Breast epithelium (tissue), 4 donors: ENCODE results near the gene SSH2. TPM values are rescaled to one million over a fixed set of nuclear protein-coding genes. Genes with fewer than 3 reads are reported as not detected.
"Not testable (repeated sequence)": the region's sequence is repeated elsewhere in the genome, so short reads cannot be mapped to it uniquely, and the experiment has no call there.

Source experiments
- DNase-seq, 2 donors: peaks; one replicate each; pipeline ENCODE4 v3.0.0-alpha.2; 2019; ENCODE audit warnings: low spot score in 2 of 2
- H3K27ac ChIP-seq, 2 donors: fragments of 200-600 bp; sonication (generic) in 1 of 2; one replicate each; pipeline ENCODE4 v1.5.1; 2016 to 2019; ENCODE audit warnings: mild to moderate bottlenecking in 1 of 2
- H3K27me3 ChIP-seq, 2 donors: fragments of 200-600 bp; sonication (generic) in 1 of 2; one replicate each; pipeline versions ENCODE4 v1.5.1 to v1.6.0; 2017 to 2019; ENCODE audit warnings: control low read depth in 1 of 2, mild to moderate bottlenecking in 1 of 2
- H3K36me3 ChIP-seq: fragments of 200-600 bp; one replicate; pipeline ENCODE4 v1.5.1; 2019
- H3K4me1 ChIP-seq, 2 donors: fragments of 200-600 bp; sonication (generic); one replicate each; pipeline ENCODE4 v1.5.1; 2016 to 2019; ENCODE audit warnings: control low read depth in 1 of 2
- H3K4me3 ChIP-seq, 3 donors: fragments of 200-600 bp; sonication (generic); 1 replicate in 2 of 3; 2 replicates in 1 of 3; pipeline ENCODE4 v1.5.1; 2016 to 2019; ENCODE audit warnings: mild to moderate bottlenecking in 3 of 3, moderate library complexity in 2 of 3
- H3K9me3 ChIP-seq, 2 donors: fragments of 200-600 bp; sonication (generic) in 1 of 2; one replicate each; pipeline ENCODE4 v1.5.1; 2016 to 2019; ENCODE audit warnings: control low read depth in 1 of 2
- POLR2A ChIP-seq: fragments of 450-650 bp; IDR thresholded peaks from one replicate; pipeline ENCODE4 v1.6.1; 2016; ENCODE audit warnings: antibody characterized with exemption, mild to moderate bottlenecking, moderate library complexity
- POLR2AphosphoS5 ChIP-seq, 3 donors: sonication (generic); formaldehyde crosslinking; IDR thresholded peaks; one replicate each; pipeline ENCODE4 v1.6.1; 2017; ENCODE audit warnings: antibody characterized with exemption in 3 of 3
- intact Hi-C: fragments of 100-400 bp; cut with DNase I; formaldehyde crosslinking; loops from one replicate; pipeline ENCODE4 v1.15.1; 2023; ENCODE audit warnings: low total_unique reads
- total RNA-seq, 3 donors: library from RNA; depleted of rRNA; stranded (reverse); fragments of >200 nt; gene quantifications; one replicate each; pipeline ENCODE4 v1.1.0, GENCODE V29; 2016
- TF ChIP-seq, protein P1 (sequence below), 3 donors: fragments of 450-650 bp; IDR thresholded peaks; one replicate each; pipeline ENCODE4 v1.5.1; 2016 to 2017; ENCODE audit warnings: antibody characterized with exemption in 3 of 3, mild to moderate bottlenecking in 3 of 3, moderate library complexity in 3 of 3

Gene SSH2
- total RNA-seq, 3 donors from 2014 or later = 23.0 to 64.2 (median 25.9) TPM

- no peaks in the 10 kb centered on the region for H3K9me3 ChIP-seq
- TF ChIP-seq, protein P1, sequence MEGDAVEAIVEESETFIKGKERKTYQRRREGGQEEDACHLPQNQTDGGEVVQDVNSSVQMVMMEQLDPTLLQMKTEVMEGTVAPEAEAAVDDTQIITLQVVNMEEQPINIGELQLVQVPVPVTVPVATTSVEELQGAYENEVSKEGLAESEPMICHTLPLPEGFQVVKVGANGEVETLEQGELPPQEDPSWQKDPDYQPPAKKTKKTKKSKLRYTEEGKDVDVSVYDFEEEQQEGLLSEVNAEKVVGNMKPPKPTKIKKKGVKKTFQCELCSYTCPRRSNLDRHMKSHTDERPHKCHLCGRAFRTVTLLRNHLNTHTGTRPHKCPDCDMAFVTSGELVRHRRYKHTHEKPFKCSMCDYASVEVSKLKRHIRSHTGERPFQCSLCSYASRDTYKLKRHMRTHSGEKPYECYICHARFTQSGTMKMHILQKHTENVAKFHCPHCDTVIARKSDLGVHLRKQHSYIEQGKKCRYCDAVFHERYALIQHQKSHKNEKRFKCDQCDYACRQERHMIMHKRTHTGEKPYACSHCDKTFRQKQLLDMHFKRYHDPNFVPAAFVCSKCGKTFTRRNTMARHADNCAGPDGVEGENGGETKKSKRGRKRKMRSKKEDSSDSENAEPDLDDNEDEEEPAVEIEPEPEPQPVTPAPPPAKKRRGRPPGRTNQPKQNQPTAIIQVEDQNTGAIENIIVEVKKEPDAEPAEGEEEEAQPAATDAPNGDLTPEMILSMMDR (IDR thresholded peaks at IDR 0.05) = no peak
- TF ChIP-seq POLR2A = no peak
- TF ChIP-seq POLR2AphosphoS5 (IDR thresholded peaks at IDR 0.05) = no peak
- no peaks in the 10 kb centered on the region for H3K27me3 ChIP-seq
These were observed 24.2 kb downstream of the SSH2 start for GRCh38 chr17:29905879-29906167.

GRCh38 chr17:29905086-29905878 lies 24.7 kb downstream of the SSH2 start:
- H3K4me3 ChIP-seq = no peak overlapping the region
- no peaks in the 10 kb centered on the region for H3K27me3 ChIP-seq
- no peaks in the 10 kb centered on the region for H3K4me1 ChIP-seq
- no peaks in the 10 kb centered on the region for H3K9me3 ChIP-seq
- no peaks in the 10 kb centered on the region for H3K36me3 ChIP-seq
- no peak overlapping the region for H3K27ac ChIP-seq
- intact Hi-C loops = loop anchor here (2.0 kb wide), 1 partner anchor 16 kb away; no protein-coding TSS in a partner anchor
- TF ChIP-seq POLR2A (no peak), POLR2AphosphoS5 (IDR thresholded peaks at IDR 0.05) (no peak)
- TF ChIP-seq, protein P1 (IDR thresholded peaks at IDR 0.05) = no peak
- DNase-seq = no peak

More at GRCh38 chr17:29905879-29906167, 24.2 kb downstream of the SSH2 start:
- no peak overlapping the region for H3K4me3 ChIP-seq
- no peaks in the 10 kb centered on the region for H3K4me1 ChIP-seq
- no peak for DNase-seq
- intact Hi-C loops = loop anchor here (2.0 kb wide), 1 partner anchor 15 kb away; no protein-coding TSS in a partner anchor
- no peak overlapping the region for H3K27ac ChIP-seq
- no peaks in the 10 kb centered on the region for H3K36me3 ChIP-seq

- TF ChIP-seq, protein P1 (IDR thresholded peaks at IDR 0.05) = no peak
- TF ChIP-seq POLR2AphosphoS5 (IDR thresholded peaks at IDR 0.05) = no peak
- TF ChIP-seq POLR2A = no peak
- no peaks in the 10 kb centered on the region for H3K4me1 ChIP-seq
These were observed 26.6 kb downstream of the SSH2 start for GRCh38 chr17:29903471-29903870.

DNA sequence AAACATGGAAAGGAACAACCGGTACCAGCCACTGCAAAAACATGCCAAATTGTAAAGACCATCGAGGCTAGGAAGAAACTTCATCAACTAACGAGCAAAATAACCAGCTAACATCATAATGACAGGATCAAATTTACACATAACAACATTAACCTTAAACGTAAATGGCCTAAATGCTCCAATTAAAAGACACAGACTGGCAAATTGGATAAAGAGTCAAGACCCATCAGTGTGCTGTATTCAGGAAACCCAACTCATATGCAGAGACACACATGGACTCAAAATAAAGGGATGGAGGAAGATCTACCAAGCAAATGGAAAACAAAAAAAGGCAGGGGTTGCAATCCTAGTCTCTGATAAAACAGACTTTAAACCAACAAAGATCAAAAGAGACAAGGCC lies 32.9 kb downstream of the SSH2 start:
- H3K9me3 ChIP-seq, H3K27me3 ChIP-seq, DNase-seq, intact Hi-C loops, H3K27ac ChIP-seq, H3K4me3 ChIP-seq, H3K4me1 ChIP-seq, H3K36me3 ChIP-seq: not testable (repeated sequence)

More at GRCh38 chr17:29903471-29903870, 26.6 kb downstream of the SSH2 start:
- Histone ChIP-seq H3K36me3 (no peaks in the 10 kb centered on the region), H3K27ac (no peak overlapping the region), H3K9me3 (no peaks in the 10 kb centered on the region), H3K27me3 (no peaks in the 10 kb centered on the region), H3K4me3 (no peak overlapping the region)
- no peak for DNase-seq
- intact Hi-C loops = no loop called here

GRCh38 chr17:29892201-29892600 lies 37.8 kb downstream of the SSH2 start:
- intact Hi-C loops = no loop called here
- Histone ChIP-seq H3K36me3 (no peaks in the 10 kb centered on the region), H3K4me1 (no peaks in the 10 kb centered on the region), H3K27ac (no peak overlapping the region), H3K4me3 (no peak overlapping the region), H3K9me3 (no peaks in the 10 kb centered on the region), H3K27me3 (no peaks in the 10 kb centered on the region)
- no peak for DNase-seq
- no peak for TF ChIP-seq POLR2AphosphoS5 (IDR thresholded peaks at IDR 0.05)
- no peak for TF ChIP-seq POLR2A
- TF ChIP-seq, protein P1 (IDR thresholded peaks at IDR 0.05) = no peak
